Measurements from ENCODE around the gene MEF2D.
A peak's percentile ranks its signal among the peaks of the same experiment; 100 is the strongest.

MEF2D gene

DNA sequence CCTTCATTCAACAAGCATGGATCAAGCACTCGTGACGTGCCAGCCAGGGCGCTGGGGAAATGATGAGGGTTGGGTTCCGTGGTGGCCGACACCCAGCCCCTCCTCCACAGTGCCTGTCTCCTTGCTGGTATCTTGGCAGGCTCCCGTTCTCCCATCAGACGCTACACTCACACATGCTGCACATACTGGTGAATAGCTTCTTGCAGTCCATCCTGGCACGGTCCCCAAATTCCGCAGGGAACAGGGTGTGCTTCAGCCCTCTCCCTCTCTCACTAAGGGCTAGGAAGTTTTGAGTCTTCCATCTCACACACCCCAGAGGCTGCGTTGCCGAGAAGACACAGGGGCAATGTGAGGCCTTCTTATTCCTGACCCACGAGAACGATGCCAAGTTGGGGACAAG is 10.1 kb upstream of the MEF2D start:
- Histone ChIP-seq H3K9me3 (ENCODE audit: control insufficient read depth in 5 of 5, low read length in 5 of 5) (no peaks in the 10 kb centered on the region), H3K36me3 (ENCODE audit: control insufficient read depth in 5 of 5, insufficient read depth in 5 of 5, low read length in 5 of 5) (no peaks in the 10 kb centered on the region), H3K9ac (ENCODE audit: low read length in 5 of 5) (no peak overlapping the region), H3K27ac (ENCODE audit: low read depth, low read length) (no peak overlapping the region), H3K4me3 (ENCODE audit: low read depth in 1 of 5, low read length in 5 of 5) (no peak overlapping the region), H3K4me1 (ENCODE audit: control insufficient read depth in 5 of 5, insufficient read depth in 5 of 5, low read length in 5 of 5) (peaks cover 2 to 24% (median 13%) of the 10 kb centered on the region in 5 donors), H3K27me3 (ENCODE audit: control insufficient read depth in 5 of 5, insufficient read depth in 4 of 5, low read length in 5 of 5) (no peaks in the 10 kb centered on the region)

DNA sequence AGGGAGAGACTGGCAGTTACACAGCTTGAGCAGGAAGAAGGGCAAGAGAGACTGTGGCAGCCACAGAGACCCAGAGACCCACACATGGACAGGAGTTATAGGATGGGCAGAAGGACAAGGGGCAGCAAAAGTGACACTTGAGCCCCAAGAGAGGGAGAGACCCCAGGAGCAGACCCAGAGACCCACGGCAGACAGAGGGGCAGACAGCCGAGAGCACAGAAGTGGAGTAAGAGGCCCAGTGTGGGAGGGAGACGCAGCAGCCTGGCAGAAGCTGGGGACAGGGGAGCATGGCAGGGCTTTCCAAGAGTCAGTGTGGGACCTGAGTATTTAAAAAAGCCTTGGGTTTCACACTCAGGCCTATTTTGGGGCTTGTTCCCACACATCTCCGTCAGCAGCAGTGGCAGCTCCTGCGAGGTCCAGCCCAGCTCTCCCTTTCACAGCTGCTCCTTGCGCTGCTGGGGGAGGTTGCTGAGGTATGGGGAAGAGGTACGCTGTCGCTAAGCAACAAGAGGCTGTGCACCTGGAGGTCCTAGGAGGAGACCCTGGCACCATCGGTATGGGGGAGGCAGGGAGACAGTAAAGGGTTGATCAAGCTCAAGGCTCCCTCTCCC is 9.0 kb upstream of the MEF2D start:
- Histone ChIP-seq H3K36me3 (ENCODE audit: control insufficient read depth in 5 of 5, insufficient read depth in 5 of 5, low read length in 5 of 5) (no peaks in the 10 kb centered on the region), H3K27me3 (ENCODE audit: control insufficient read depth in 5 of 5, insufficient read depth in 4 of 5, low read length in 5 of 5) (no peaks in the 10 kb centered on the region), H3K4me1 (ENCODE audit: control insufficient read depth in 5 of 5, insufficient read depth in 5 of 5, low read length in 5 of 5) (peaks cover 4 to 35% (median 20%) of the 10 kb centered on the region in 5 donors), H3K9ac (ENCODE audit: low read length in 5 of 5) (no peak overlapping the region), H3K9me3 (ENCODE audit: control insufficient read depth in 5 of 5, low read length in 5 of 5) (no peaks in the 10 kb centered on the region), H3K27ac (ENCODE audit: low read depth, low read length) (no peak overlapping the region), H3K4me3 (ENCODE audit: low read depth in 1 of 5, low read length in 5 of 5) (no peak overlapping the region)

DNA sequence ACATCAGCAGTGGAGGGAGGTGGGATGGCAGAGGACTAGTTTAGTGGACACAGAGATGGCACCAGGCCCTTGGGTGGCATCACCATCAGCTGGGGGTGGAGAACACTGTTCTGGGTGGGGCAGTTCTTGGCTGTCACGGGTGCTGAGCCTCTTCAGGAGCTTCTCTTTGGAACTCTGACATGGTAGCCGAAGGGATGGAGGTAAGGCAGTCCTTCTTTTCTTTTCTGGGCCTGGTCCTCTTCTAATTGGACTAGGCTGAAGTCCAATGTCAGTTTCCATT is 8.3 kb upstream of the MEF2D start:
- no peak overlapping the region for H3K4me3 ChIP-seq (ENCODE audit: low read depth in 1 of 5, low read length in 5 of 5)
- peaks cover 9 to 41% (median 27%) of the 10 kb centered on the region in 5 donors for H3K4me1 ChIP-seq (ENCODE audit: control insufficient read depth in 5 of 5, insufficient read depth in 5 of 5, low read length in 5 of 5)
- H3K27me3 ChIP-seq (ENCODE audit: control insufficient read depth in 5 of 5, insufficient read depth in 4 of 5, low read length in 5 of 5), result no peaks in the 10 kb centered on the region
- H3K27ac ChIP-seq (ENCODE audit: low read depth, low read length), result peak overlapping the region; percentile 24
- H3K36me3 ChIP-seq (ENCODE audit: control insufficient read depth in 5 of 5, insufficient read depth in 5 of 5, low read length in 5 of 5), result no peaks in the 10 kb centered on the region
- peak overlapping the region in 1 of 5 donors; percentile 16 for H3K9ac ChIP-seq (ENCODE audit: low read length in 5 of 5)
- H3K9me3 ChIP-seq (ENCODE audit: control insufficient read depth in 5 of 5, low read length in 5 of 5), result no peaks in the 10 kb centered on the region

DNA sequence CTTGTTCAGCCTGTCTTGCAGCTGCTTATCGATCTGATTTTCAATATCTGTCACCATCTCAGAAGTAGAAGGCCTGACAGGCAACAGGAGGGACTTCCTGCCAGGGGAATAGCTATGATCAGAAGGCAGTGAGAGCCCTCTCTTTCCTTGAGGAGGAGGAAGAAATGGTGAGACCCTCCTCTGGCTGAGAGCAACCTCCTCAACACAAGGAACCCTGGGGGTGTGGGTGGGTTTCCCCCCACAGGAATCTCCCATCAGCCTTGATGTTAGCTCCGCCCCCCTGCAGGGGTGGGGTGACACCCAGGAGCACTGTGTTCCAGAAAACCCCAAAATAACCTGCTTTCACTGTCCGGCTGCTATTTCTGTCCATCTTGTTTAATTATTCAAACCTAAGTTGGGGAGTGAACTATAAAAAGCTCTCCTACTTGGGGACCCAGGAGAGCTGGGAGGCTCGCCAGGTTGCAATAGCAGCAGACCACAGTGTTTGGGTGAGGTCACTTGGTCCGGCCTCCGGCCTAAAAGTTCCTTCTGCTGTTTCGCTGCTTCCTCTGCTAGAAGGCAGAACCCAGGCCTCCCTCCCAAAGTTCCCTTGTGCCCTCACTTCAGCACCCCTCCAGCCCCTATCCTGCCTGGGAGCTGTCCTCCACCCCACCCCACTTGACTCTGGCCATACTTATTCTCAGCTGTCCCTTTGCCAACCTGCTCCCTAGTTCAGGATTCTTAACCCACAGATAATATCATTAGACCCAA is 7.8 kb upstream of the MEF2D start:
- Histone ChIP-seq H3K9ac (ENCODE audit: low read length in 5 of 5) (peak overlapping the region in 2 of 5 donors; percentile 5 to 16), H3K27ac (ENCODE audit: low read depth, low read length) (peak overlapping the region; percentile 24), H3K36me3 (ENCODE audit: control insufficient read depth in 5 of 5, insufficient read depth in 5 of 5, low read length in 5 of 5) (no peaks in the 10 kb centered on the region), H3K27me3 (ENCODE audit: control insufficient read depth in 5 of 5, insufficient read depth in 4 of 5, low read length in 5 of 5) (no peaks in the 10 kb centered on the region), H3K4me1 (ENCODE audit: control insufficient read depth in 5 of 5, insufficient read depth in 5 of 5, low read length in 5 of 5) (peaks cover 14 to 47% (median 32%) of the 10 kb centered on the region in 5 donors), H3K4me3 (ENCODE audit: low read depth in 1 of 5, low read length in 5 of 5) (no peak overlapping the region), H3K9me3 (ENCODE audit: control insufficient read depth in 5 of 5, low read length in 5 of 5) (no peaks in the 10 kb centered on the region)

DNA sequence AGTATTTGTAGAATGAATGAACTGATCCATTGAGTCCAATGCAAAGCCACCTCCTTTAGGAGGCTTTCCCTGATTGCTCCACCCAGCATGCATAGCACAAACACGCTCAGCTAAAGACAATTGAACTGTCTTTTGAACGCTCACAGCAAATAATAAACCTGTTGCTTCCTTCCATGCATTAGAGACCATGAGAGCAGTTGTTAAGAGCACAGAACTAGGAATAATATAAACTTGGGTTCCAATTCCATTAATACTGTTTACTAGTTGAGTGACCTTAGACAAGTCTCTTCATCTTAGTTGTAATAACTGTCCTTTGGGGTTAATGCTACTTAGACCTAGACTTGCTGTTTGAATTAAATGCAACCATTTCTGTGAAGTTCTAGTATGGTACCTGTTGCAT is 5.9 kb upstream of the MEF2D start:
- Histone ChIP-seq H3K36me3 (ENCODE audit: control insufficient read depth in 5 of 5, insufficient read depth in 5 of 5, low read length in 5 of 5) (no peaks in the 10 kb centered on the region), H3K4me3 (ENCODE audit: low read depth in 1 of 5, low read length in 5 of 5) (no peak overlapping the region), H3K27ac (ENCODE audit: low read depth, low read length) (peak overlapping the region; percentile 99), H3K9ac (ENCODE audit: low read length in 5 of 5) (no peak overlapping the region), H3K9me3 (ENCODE audit: control insufficient read depth in 5 of 5, low read length in 5 of 5) (no peaks in the 10 kb centered on the region), H3K4me1 (ENCODE audit: control insufficient read depth in 5 of 5, insufficient read depth in 5 of 5, low read length in 5 of 5) (peaks cover 26 to 66% (median 51%) of the 10 kb centered on the region in 5 donors), H3K27me3 (ENCODE audit: control insufficient read depth in 5 of 5, insufficient read depth in 4 of 5, low read length in 5 of 5) (no peaks in the 10 kb centered on the region)

DNA sequence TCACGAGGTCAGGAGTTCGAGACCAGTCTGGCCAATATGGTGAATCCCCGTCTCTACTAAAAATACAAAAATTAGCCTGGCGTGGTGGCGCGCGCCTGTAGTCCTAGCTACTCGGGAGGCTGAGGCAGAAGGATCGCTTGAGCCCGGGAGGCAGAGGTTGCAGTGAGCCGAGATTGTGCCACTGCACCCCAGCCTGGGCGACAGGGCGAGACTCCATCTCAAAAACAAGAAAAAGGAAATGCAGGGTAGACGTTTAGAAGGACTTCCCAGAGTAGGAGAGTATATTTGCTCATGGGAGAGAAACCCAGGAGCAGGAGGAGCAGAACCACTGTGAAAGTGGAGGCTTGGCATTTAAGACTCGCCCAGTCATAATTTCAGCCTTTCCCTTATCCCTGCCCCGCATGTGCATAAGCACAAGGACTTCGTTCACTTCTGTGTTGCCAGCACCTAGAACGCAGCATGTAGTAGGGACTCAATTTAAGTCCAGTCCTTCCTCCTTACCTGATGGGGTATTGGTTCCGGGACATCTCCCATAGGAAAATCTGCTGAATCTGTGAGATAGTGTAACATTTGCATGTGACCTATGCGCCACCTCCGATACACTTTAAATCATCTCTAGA is 5.2 kb upstream of the MEF2D start:
- H3K4me3 ChIP-seq (ENCODE audit: low read depth in 1 of 5, low read length in 5 of 5), result peak overlapping the region in 3 of 5 donors; percentile 34 to 57 (median 39)
- H3K4me1 ChIP-seq (ENCODE audit: control insufficient read depth in 5 of 5, insufficient read depth in 5 of 5, low read length in 5 of 5), result peaks cover 26 to 70% (median 52%) of the 10 kb centered on the region in 5 donors
- H3K27ac ChIP-seq (ENCODE audit: low read depth, low read length), result peak overlapping the region; percentile 99
- H3K36me3 ChIP-seq (ENCODE audit: control insufficient read depth in 5 of 5, insufficient read depth in 5 of 5, low read length in 5 of 5), result no peaks in the 10 kb centered on the region
- no peaks in the 10 kb centered on the region for H3K9me3 ChIP-seq (ENCODE audit: control insufficient read depth in 5 of 5, low read length in 5 of 5)
- H3K9ac ChIP-seq (ENCODE audit: low read length in 5 of 5), result no peak overlapping the region
- H3K27me3 ChIP-seq (ENCODE audit: control insufficient read depth in 5 of 5, insufficient read depth in 4 of 5, low read length in 5 of 5), result no peaks in the 10 kb centered on the region

DNA sequence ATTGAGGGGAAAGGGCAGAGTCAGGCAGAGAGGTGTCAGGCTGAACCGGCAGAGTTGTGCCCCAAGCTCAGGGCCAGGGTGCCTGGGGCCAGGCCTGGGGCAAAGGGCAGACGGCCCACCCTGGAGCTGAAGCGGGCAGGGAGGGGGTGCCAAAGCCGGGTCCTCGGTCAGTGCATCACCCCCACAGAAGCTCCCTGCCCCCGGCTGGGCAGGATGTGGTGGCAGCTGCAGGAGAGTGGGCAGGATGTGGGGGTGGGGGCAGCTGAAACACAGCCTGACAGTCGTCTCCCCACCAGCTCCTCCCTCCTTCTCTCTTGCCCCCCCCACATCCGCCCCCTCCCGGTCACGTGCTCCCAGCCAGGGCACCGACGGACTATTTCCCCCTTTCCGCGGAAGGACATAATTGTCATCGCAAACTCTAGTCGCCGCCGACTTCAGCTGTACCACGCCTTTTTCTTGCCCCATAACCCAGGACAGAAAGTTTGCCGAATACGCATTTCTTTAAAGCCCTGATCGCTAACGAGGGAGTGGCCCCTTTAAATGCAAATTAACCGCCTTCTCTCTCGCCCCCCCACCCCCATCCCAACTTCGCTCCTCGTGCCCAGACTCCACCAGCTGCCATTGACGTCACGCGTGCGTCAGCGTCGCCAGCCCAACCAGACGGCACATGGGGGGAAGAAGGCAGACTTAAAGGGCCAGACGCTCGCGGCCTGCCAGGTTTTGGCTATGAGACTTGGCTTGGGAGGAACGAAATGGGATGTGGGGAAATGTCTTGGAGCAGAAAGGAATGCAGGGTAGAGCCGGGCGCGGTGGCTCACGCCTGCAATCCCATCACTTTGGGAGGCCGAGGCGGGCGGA is 4.5 kb upstream of the MEF2D start:
- Histone ChIP-seq H3K9ac (ENCODE audit: low read length in 5 of 5) (peak overlapping the region; percentile 12 to 80 (median 55)), H3K27ac (ENCODE audit: low read depth, low read length) (peak overlapping the region; percentile 99), H3K27me3 (ENCODE audit: control insufficient read depth in 5 of 5, insufficient read depth in 4 of 5, low read length in 5 of 5) (no peaks in the 10 kb centered on the region), H3K4me1 (ENCODE audit: control insufficient read depth in 5 of 5, insufficient read depth in 5 of 5, low read length in 5 of 5) (peaks cover 26 to 65% (median 52%) of the 10 kb centered on the region in 5 donors), H3K36me3 (ENCODE audit: control insufficient read depth in 5 of 5, insufficient read depth in 5 of 5, low read length in 5 of 5) (no peaks in the 10 kb centered on the region), H3K9me3 (ENCODE audit: control insufficient read depth in 5 of 5, low read length in 5 of 5) (no peaks in the 10 kb centered on the region), H3K4me3 (ENCODE audit: low read depth in 1 of 5, low read length in 5 of 5) (peak overlapping the region in 4 of 5 donors; percentile 19 to 57 (median 44))

DNA sequence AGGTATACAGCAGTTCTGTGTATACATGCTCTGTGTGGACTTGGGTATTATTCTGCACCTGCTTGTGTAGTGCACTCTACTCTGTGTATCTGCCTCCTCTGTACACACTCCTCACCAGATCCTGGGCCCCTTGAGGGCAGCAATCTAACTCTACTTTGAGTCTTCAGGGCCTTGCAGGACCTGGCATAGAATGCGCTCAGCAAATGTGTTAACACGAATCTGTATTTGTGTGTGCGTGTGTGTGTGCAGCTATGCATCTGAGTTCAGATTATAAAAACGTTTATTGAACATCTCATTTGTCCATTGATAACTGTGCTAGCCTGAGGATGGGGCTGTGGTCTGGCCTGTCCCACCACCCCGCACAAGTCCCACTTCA is 3.9 kb upstream of the MEF2D start:
- Histone ChIP-seq H3K9me3 (ENCODE audit: control insufficient read depth in 5 of 5, low read length in 5 of 5) (no peaks in the 10 kb centered on the region), H3K36me3 (ENCODE audit: control insufficient read depth in 5 of 5, insufficient read depth in 5 of 5, low read length in 5 of 5) (no peaks in the 10 kb centered on the region), H3K4me1 (ENCODE audit: control insufficient read depth in 5 of 5, insufficient read depth in 5 of 5, low read length in 5 of 5) (peaks cover 26 to 68% (median 54%) of the 10 kb centered on the region in 5 donors), H3K9ac (ENCODE audit: low read length in 5 of 5) (peak overlapping the region; percentile 52 to 87 (median 59)), H3K27me3 (ENCODE audit: control insufficient read depth in 5 of 5, insufficient read depth in 4 of 5, low read length in 5 of 5) (no peaks in the 10 kb centered on the region), H3K27ac (ENCODE audit: low read depth, low read length) (peak overlapping the region; percentile 99), H3K4me3 (ENCODE audit: low read depth in 1 of 5, low read length in 5 of 5) (peak overlapping the region in 4 of 5 donors; percentile 19 to 57 (median 44))

DNA sequence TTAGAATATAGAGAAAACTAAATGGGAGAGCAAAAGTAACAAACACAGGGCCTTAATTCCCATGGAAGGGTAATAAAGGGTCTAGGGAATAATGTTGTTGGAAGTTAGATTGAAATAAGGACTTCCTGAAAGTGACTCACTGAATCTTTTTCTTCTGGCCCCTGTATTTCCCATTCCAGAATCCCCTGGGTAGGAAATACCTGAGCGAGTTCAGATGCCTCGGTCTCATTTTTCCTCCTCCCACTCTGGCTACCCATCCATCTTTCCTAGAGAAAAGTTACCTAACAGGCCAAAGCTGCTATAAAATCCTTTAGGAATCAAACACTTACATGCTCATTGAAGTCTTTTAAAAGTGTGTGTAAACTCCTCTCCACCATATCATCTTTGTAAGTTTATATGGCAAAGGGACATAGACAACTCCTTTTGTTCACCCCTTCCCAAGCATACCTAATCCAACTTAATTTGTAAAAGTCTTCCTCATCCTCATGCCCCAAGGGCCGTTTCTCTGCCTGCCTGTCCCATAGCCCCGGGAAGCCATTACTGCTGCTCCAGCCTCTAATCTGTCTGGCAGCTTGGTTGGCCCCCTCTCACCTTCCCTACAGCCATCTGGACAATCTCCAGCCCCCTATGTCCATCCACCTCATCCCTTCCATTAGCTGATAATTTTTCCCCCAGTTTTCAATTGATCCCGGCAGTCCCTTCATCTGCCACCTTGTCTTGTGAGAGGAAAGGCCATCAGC is 3.3 kb upstream of the MEF2D start:
- H3K9me3 ChIP-seq (ENCODE audit: control insufficient read depth in 5 of 5, low read length in 5 of 5), result no peaks in the 10 kb centered on the region
- H3K4me1 ChIP-seq (ENCODE audit: control insufficient read depth in 5 of 5, insufficient read depth in 5 of 5, low read length in 5 of 5), result peaks cover 28 to 71% (median 59%) of the 10 kb centered on the region in 5 donors
- H3K27ac ChIP-seq (ENCODE audit: low read depth, low read length), result peak overlapping the region; percentile 99
- no peaks in the 10 kb centered on the region for H3K27me3 ChIP-seq (ENCODE audit: control insufficient read depth in 5 of 5, insufficient read depth in 4 of 5, low read length in 5 of 5)
- H3K4me3 ChIP-seq (ENCODE audit: low read depth in 1 of 5, low read length in 5 of 5), result peak overlapping the region in 4 of 5 donors; percentile 35 to 57 (median 40)
- no peaks in the 10 kb centered on the region for H3K36me3 ChIP-seq (ENCODE audit: control insufficient read depth in 5 of 5, insufficient read depth in 5 of 5, low read length in 5 of 5)
- peak overlapping the region; percentile 55 to 87 (median 74) for H3K9ac ChIP-seq (ENCODE audit: low read length in 5 of 5)

Measured in subcutaneous abdominal adipose tissue (tissue), 5 donors.